ENCODE results near the gene ZGPAT.

ZGPAT gene

GRCh38 chr20:63745424-63745805 is 37.6 kb downstream of the ZGPAT start:
- DNase-seq = no peak

- no peak for DNase-seq
Measured at GRCh38 chr20:63745961-63746731, 38.3 kb downstream of the ZGPAT start.

- no peak for DNase-seq
Measured at GRCh38 chr20:63746751-63747315, 39.0 kb downstream of the ZGPAT start.

GRCh38 chr20:63747622-63748069 is 39.8 kb downstream of the ZGPAT start:
- no peak for DNase-seq

GRCh38 chr20:63748070-63748933 is 40.5 kb downstream of the ZGPAT start:
- DNase-seq = no peak

GRCh38 chr20:63748934-63749270 is 41.1 kb downstream of the ZGPAT start:
- DNase-seq = no peak

GRCh38 chr20:63749597-63750508 is 42.0 kb downstream of the ZGPAT start:
- DNase-seq = no peak

GRCh38 chr20:63750807-63751470 is 43.1 kb downstream of the ZGPAT start:
- no peak for DNase-seq

GRCh38 chr20:63751471-63752271 is 43.8 kb downstream of the ZGPAT start:
- DNase-seq = no peak

- DNase-seq = no peak
Measured at GRCh38 chr20:63752411-63753101, 44.7 kb downstream of the ZGPAT start.

GRCh38 chr20:63753381-63753780 is 45.5 kb downstream of the ZGPAT start:
- no peak for DNase-seq

- no peak for DNase-seq
Measured at GRCh38 chr20:63754008-63754407, 46.2 kb downstream of the ZGPAT start.

- no peak for DNase-seq
Measured at GRCh38 chr20:63755933-63756647, 48.3 kb downstream of the ZGPAT start.

- DNase-seq = no peak
Measured at GRCh38 chr20:63756648-63756991, 48.8 kb downstream of the ZGPAT start.

- no peak for DNase-seq
Measured at GRCh38 chr20:63758152-63758551, 50.3 kb downstream of the ZGPAT start.

GRCh38 chr20:63759377-63759901 is 51.6 kb downstream of the ZGPAT start:
- DNase-seq = no peak

- no peak for DNase-seq
Measured at GRCh38 chr20:63765082-63765873, 57.4 kb downstream of the ZGPAT start.

- DNase-seq = no peak
Measured at GRCh38 chr20:63765902-63766301, 58.1 kb downstream of the ZGPAT start.
